Fibroblast of skin of left biceps (primary cell): ENCODE results near the gene LRRC19.
A peak's percentile ranks its signal among the peaks of the same experiment; 100 is the strongest.

ENCODE experiments used
- DNase-seq, 2 experiments: peaks; one replicate each; pipeline ENCODE4 v3.0.0-alpha.2; 2013; ENCODE audit warnings: low read depth in 2 of 2

The LRRC19 gene

GRCh38 chr9:27005491-27005890 is at the start of gene LRRC19:
Gene LRRC19, minus strand, starts transcription at chr9:27005672. Its CDS starts 5,978 bp downstream, at chr9:26999694.
- DNase-seq, result no peak

GRCh38 chr9:27054841-27055240 is 49.4 kb upstream of the LRRC19 start:
- no peak for DNase-seq

GRCh38 chr9:27054125-27054524 is 48.7 kb upstream of the LRRC19 start:
- no peak for DNase-seq

GRCh38 chr9:27053369-27054022 is 48.0 kb upstream of the LRRC19 start:
- no peak for DNase-seq

- DNase-seq, result no peak
Measured at GRCh38 chr9:27047136-27047535, 41.7 kb upstream of the LRRC19 start.

GRCh38 chr9:27043176-27043575 is 37.7 kb upstream of the LRRC19 start:
- no peak for DNase-seq

GRCh38 chr9:27042476-27042875 is 37.0 kb upstream of the LRRC19 start:
- DNase-seq, result no peak

GRCh38 chr9:27041746-27042145 is 36.3 kb upstream of the LRRC19 start:
- DNase-seq, result no peak

GRCh38 chr9:27037499-27037898 is 32.0 kb upstream of the LRRC19 start:
- no peak for DNase-seq

- peak in 1 of 2 experiments; percentile 8 for DNase-seq
Measured at GRCh38 chr9:27033815-27034403, 28.4 kb upstream of the LRRC19 start.

- no peak for DNase-seq
Measured at GRCh38 chr9:27029186-27029585, 23.7 kb upstream of the LRRC19 start.

- DNase-seq, result no peak
Measured at GRCh38 chr9:27022920-27023319, 17.4 kb upstream of the LRRC19 start.

- DNase-seq, result peak in 1 of 2 experiments; percentile 8
Measured at GRCh38 chr9:27019589-27019988, 14.1 kb upstream of the LRRC19 start.

GRCh38 chr9:27003426-27004077 is 1.9 kb downstream of the LRRC19 start:
- no peak for DNase-seq

GRCh38 chr9:26995810-26996209 is 9.7 kb downstream of the LRRC19 start:
- no peak for DNase-seq

GRCh38 chr9:26983340-26983739 is 22.1 kb downstream of the LRRC19 start:
- DNase-seq, result no peak

GRCh38 chr9:26975728-26976707 is 29.5 kb downstream of the LRRC19 start:
- DNase-seq, result peak in 1 of 2 experiments; percentile 10

- no peak for DNase-seq
Measured at GRCh38 chr9:26974927-26975326, 30.5 kb downstream of the LRRC19 start.

- DNase-seq, result no peak
Measured at GRCh38 chr9:26973989-26974388, 31.5 kb downstream of the LRRC19 start.

- DNase-seq, result no peak
Measured at GRCh38 chr9:26971721-26972120, 33.8 kb downstream of the LRRC19 start.

GRCh38 chr9:26956860-26957233 is 48.6 kb downstream of the LRRC19 start:
- no peak for DNase-seq
